ENCODE measurements around the gene TMOD3.

Gene TMOD3

DNA sequence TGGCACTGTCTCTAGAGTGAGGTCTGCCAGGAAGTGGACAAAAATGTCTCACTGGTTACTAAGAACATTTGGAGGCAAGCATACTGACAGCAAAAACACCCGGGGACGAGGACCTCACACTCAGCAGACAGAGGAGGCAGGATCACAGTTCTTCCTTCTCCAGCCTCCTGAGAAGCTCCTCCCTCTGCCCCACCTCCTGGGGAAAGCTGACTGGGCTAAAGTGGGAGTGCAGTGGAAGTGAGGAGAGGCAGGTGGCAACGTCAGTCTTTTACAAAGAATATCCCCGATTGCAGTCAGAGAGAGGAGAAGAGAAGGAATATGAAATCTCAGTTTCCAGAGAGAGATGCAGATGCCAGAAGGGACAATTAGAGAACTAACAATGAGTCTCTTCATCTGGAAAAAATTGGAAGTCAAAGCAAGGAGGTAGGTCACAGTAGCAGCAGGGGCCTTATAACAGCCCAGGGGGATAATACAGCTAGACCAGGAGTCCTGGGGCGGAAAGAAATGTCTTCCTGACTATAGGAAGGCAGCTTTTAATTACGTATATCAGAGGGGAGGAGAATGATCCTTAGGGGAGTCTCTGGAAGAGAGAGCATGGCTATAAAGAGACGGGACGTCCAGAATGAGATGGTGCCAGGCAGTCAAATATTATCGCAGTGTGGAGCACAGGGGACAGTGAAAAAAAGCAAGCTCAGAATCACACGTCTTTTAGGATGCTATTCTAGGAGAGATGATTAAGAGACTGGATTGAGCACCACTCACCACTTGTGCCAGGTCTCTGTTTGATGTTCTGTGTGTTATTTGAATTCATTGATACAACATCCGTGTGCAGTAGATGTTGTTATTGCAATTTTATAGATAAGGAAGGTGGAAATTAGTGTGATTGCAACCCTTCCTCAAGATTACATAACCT, 95.0 kb downstream of the TMOD3 start:
- no peak for DNase-seq

DNA sequence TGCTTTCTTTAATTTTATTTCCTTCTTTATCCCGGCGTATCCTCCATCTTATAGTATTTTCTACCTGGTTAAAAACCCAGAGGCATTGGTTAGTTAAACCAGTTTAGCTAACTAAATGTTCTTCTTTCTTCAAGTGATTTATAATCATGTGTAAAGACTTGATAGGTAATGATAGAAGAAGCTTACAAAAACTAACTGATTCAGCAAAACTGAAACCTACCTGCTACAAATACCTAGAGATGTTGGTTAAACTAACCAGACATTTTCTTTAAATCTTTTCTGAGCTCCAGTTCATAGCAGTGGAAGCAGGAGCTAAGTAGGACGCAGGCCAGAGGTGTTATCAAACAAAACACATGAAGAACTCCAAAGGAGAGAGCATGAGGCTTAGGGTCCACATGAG, 97.4 kb downstream of the TMOD3 start:
- DNase-seq: no peak

DNA sequence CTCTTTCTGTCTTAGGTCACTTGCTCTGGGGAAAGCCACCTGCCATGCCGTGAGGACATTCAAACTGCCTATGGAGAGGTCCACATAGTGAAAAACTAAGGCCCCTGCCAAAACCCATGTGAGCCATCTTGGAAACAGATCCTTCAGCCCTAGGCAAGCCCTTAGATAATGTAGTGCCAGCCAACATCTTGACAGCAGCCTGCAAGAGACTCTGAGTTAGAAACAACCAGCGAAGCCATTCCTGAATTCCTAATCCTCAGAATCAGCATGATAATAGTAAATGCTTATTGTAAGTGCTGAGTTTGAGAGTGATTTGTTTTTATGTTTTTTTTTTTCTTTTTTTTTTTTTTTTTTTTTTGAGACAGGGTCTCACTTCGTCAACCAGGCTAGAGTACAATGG, 101.6 kb downstream of the TMOD3 start:
- DNase-seq: no peak

DNA sequence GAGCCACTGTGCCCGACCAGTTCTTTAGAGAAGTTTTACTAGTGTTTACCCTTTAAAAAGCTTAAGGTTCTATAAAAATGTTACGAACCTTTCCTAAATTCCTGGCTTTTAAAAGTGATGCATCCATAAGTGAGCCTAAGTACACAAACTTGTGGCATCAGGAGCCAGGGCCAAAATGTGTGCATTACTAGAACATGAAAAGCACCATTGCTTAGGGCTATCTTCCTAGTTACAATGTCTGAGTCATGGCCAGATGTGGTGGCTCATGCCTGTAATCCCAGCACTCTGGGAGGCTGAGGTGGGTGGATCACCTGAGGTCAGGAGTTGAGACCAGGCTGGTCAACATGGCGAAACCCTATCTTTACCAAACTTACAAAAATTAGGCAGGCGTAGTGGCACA, 102.2 kb downstream of the TMOD3 start:
- DNase-seq: no peak

DNA sequence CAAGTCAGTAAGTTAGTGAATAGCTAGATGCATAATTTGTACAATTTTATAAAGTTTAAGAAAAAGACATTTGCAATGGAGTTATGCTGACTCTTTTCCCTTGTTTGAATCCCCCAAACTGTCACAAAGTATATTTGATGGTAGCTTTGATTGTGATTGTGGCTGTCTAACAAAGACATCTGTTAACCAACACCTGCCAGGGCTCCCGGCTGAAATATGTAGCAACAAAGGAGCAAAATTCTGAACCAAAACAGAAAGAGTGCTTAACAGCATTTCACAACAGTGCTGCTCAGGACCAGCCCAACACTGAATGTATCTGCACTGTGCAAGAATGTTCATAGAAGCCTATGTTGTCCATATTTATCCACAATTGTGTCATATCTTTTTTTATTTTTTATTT, 102.7 kb downstream of the TMOD3 start:
- no peak for DNase-seq

DNA sequence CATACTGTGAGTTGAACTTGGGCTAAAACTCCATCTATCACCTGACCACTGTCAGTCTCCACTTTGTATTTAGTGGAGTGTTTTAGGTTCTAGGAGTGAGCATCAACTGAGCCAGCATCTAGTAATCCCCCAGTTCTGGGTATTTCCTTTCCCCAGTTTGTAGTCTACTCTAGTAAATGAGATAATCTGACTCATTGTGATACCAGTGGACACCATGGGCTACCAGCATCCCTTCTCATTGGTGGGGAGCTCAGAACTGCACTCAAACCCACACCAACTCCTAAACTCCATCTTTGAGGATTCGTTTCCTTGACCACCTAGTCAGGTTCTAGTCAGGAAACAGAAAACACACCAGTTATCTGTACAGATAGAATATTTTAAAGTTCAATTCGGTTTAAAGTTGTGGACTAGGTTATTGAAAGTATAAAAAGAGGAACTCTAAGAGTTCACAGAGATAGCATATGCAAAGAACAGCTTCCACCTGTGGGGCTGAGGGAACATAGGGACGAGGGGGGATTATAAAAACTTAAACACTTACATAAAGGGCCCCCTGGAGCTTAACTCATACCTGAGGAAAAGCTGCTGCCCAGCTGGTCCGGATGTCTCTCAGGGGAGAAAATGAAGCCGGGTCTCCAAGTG, 106.1 kb downstream of the TMOD3 start:
- no peak for DNase-seq

DNA sequence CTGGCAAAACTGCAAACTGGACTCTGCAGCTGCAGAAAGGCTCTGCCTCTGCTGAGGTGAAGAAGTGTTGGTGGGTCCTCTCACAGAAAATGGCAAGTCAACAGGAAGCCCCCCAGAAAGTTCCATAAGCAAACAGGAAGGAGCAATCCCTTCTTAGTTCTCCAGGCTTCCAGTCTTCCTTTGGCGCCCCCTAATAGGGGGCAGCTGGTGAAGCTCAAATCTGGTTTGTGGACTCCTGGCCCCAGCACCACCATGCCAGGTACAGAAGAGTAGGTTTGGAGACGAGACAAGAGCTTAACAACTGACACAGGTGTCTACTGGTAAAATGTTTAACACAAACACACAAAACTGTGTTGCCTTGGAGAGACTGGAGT, 106.6 kb downstream of the TMOD3 start:
- no peak for DNase-seq

DNA sequence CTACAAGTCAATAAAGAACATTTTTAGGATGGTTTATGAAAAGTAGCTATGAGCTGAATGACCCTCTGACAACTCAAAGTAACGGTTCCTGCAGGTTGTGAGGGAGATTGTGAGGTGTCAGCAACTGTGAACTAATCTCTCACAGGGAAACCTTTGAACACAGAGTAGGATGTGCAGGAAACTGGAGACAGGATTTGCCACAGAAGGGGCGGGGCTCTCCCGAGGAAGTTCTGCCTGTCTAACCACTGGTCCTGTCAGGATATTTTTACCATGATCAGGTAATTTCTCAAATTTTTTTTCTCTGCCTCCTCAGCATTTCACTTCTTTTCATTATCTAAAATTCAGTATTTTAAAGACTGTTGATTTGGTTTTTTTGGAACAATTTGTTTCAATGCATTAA, 108.8 kb downstream of the TMOD3 start:
- DNase-seq: no peak

DNA sequence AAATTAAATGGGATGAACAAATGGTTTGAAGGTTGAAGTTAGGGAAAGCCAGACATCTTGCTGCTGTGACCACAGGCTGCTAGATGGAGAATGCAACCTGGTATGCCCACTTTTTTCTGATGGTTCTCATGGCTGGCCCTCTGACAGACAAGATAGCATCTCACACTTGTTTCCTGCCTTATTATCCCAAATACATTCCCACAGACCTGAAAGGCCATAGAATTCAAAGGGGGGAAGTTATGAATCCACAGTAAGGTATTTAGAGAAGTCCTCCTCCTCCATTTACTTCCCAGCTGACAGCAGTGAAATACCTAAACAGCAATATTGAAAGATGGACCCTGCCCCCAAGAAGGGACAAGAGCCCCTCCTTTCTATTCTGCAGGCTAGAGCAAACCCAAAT, 109.8 kb downstream of the TMOD3 start:
- no peak for DNase-seq

DNA sequence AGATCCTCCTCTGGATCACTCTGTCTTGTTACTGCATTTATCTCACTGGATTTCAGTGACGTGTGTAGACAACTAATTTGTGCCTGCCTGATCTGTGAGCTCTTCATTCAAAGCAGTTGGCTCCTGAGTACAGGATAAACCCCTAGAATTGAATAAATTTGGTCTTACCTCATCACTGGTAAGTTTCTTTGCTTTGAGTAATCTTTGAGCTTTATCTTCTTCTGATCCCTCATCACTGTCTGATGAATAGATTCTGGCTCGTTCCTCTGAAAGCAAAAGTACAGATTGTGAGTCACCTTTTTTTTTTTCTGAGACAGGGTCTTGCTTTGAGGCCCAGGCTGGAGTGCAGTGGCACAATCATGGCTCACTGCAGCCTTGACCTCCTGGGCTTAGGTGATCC, 117.7 kb downstream of the TMOD3 start:
- no peak for DNase-seq

DNA sequence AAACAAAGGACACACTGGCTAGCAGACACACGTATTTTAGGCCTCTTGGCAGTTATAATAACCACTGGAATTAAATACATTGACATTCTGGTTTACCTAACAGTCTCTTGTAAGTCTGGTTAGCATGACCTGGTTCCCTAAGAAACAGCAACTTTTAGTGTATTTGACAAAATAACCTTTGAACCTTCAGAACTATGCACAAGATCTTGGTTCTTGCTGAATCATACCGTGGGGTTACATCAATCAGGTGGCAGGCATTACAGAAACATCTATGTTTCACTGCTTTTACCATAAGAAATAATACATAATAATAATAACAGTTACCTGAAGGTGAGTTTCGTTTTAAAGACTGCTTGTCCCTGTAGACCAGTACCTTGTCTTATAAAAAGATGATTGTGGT, 123.4 kb downstream of the TMOD3 start:
- no peak for DNase-seq

DNA sequence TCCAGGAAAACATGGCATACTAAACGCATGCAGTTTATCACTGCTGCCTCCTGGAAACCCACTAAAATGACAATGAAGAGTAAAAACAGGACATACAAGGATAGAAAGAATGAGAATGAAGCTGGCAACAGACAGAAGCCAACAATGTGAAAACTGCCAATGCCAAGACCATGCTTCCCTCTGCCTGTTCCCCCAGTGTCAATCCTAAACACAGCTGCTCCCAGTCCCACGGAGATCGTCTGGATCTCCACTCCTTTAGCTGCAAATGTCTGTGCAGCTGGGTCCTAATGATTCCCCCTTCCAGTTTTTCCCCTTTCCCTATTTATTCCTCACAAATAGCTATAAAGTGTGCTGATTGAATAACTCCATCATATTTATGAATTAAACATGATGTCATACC, 126.1 kb downstream of the TMOD3 start:
- no peak for DNase-seq
